Memory B cell (primary cell): Measurements from ENCODE around the gene ZRSR2.
"Not testable (repeated sequence)": the region's sequence is repeated elsewhere in the genome, so short reads cannot be mapped to it uniquely, and the experiment has no call there.

Experiments used
- ATAC-seq: fragments of 150-1000 bp; cut with Tn5 transposase; 2 replicates; pipeline ENCODE4 v1.10.0; 2021; ENCODE audit warnings: low read depth, mild to moderate bottlenecking, moderate library complexity
- DNase-seq, 2 donors: peaks; one replicate each; pipeline ENCODE4 v3.0.0; 2022; ENCODE audit warnings: low spot score in 2 of 2
- H3K27ac Mint-ChIP-seq: one replicate; pipeline ENCODE4 v1.8.0; 2022; ENCODE audit warnings: mild to moderate bottlenecking, moderate library complexity, mixed read lengths
- H3K27me3 Mint-ChIP-seq: one replicate; pipeline ENCODE4 v1.8.0; 2022; ENCODE audit warnings: mixed read lengths
- H3K36me3 Mint-ChIP-seq: one replicate; pipeline ENCODE4 v1.8.0; 2022; ENCODE audit warnings: mild to moderate bottlenecking, mixed read lengths
- H3K4me1 Mint-ChIP-seq: one replicate; pipeline ENCODE4 v1.8.0; 2022; ENCODE audit warnings: mixed read lengths
- H3K4me3 Mint-ChIP-seq: one replicate; pipeline ENCODE4 v1.8.0; 2022; ENCODE audit warnings: mild to moderate bottlenecking, moderate library complexity, mixed read lengths
- H3K9me3 Mint-ChIP-seq: one replicate; pipeline ENCODE4 v1.8.0; 2022; ENCODE audit warnings: mixed read lengths

The ZRSR2 gene

GRCh38 chrX:15816438-15816809, 26.1 kb downstream of the ZRSR2 start:
- DNase-seq, result no peak
- peaks cover 17% of the 10 kb centered on the region for H3K36me3 Mint-ChIP-seq
- no peak for ATAC-seq
- H3K27me3 Mint-ChIP-seq, result no peaks in the 10 kb centered on the region
- no peak overlapping the region for H3K27ac Mint-ChIP-seq
- H3K4me3 Mint-ChIP-seq, result no peak overlapping the region
- H3K4me1 Mint-ChIP-seq, result peaks cover 6% of the 10 kb centered on the region
- H3K9me3 Mint-ChIP-seq, result no peaks in the 10 kb centered on the region

GRCh38 chrX:15816886-15817285, 26.6 kb downstream of the ZRSR2 start:
- Mint-ChIP-seq H3K4me3 (no peak overlapping the region), H3K36me3 (peaks cover 17% of the 10 kb centered on the region), H3K27me3 (no peaks in the 10 kb centered on the region), H3K4me1 (peaks cover 6% of the 10 kb centered on the region), H3K27ac (no peak overlapping the region), H3K9me3 (no peaks in the 10 kb centered on the region)
- DNase-seq, result no peak
- ATAC-seq, result no peak

DNA sequence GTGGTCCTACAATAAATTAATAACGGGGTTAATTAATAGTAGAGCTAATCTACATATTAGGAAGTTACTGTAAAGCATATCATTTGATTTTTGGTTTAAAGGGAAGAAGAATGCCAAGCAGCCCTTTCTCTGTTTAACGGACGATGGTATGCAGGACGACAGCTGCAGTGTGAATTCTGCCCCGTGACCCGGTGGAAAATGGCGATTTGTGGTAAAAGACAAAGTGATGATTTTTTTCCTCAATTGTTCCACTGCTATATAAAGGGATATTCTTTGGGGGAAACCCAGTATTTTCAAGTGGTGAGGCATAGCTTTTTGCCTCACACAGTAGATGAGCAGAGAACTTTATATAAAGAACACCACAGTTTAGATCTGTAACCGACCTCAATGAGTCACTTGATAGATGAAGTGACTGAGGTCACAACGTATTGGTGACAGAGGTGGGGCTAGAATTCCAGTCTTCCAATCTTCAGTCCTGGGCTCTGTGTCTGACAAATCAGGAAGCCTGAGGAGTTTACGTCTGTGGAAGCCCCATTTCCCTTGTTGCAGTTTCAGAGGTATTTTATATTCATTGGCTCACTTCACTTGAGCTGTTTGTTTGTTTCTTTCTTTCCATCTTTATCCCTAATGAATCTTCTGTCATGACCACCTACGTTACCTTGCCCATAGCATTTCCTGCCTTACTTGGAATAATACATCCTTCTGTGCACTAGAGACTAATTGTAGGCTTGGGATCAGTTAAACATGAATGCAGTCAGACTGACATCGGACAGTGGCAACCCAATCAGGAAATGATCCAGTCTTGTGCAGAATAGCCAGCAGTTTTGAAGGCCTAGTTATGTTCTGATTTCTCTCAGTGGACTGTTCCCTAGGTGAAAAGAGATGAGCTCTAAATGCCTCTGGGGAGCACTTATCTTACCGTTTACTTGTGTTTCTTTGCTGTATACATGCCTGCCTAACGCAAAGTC, 30.1 kb downstream of the ZRSR2 start:
- ATAC-seq, result no peak
- no peaks in the 10 kb centered on the region for H3K27me3 Mint-ChIP-seq
- no peak overlapping the region for H3K4me3 Mint-ChIP-seq
- H3K27ac Mint-ChIP-seq, result no peak overlapping the region
- no peak for DNase-seq
- peaks cover 21% of the 10 kb centered on the region for H3K36me3 Mint-ChIP-seq
- peaks cover 6% of the 10 kb centered on the region for H3K4me1 Mint-ChIP-seq
- H3K9me3 Mint-ChIP-seq, result no peaks in the 10 kb centered on the region

- H3K36me3 Mint-ChIP-seq, result peaks cover 17% of the 10 kb centered on the region
Measured at GRCh38 chrX:15822922-15823321, 32.6 kb downstream of the ZRSR2 start.

GRCh38 chrX:15825936-15826335, 35.7 kb downstream of the ZRSR2 start:
- Mint-ChIP-seq H3K9me3 (no peaks in the 10 kb centered on the region), H3K36me3 (peaks cover 9% of the 10 kb centered on the region), H3K27me3 (no peaks in the 10 kb centered on the region), H3K4me3 (no peak overlapping the region), H3K4me1 (peaks cover 2% of the 10 kb centered on the region), H3K27ac (no peak overlapping the region)
- DNase-seq, result no peak
- ATAC-seq, result no peak

More at GRCh38 chrX:15822922-15823321, 32.6 kb downstream of the ZRSR2 start:
- Mint-ChIP-seq H3K9me3 (no peaks in the 10 kb centered on the region), H3K27ac (no peak overlapping the region), H3K27me3 (no peaks in the 10 kb centered on the region), H3K4me1 (no peaks in the 10 kb centered on the region), H3K4me3 (no peak overlapping the region)
- ATAC-seq, result no peak
- DNase-seq, result no peak

DNA sequence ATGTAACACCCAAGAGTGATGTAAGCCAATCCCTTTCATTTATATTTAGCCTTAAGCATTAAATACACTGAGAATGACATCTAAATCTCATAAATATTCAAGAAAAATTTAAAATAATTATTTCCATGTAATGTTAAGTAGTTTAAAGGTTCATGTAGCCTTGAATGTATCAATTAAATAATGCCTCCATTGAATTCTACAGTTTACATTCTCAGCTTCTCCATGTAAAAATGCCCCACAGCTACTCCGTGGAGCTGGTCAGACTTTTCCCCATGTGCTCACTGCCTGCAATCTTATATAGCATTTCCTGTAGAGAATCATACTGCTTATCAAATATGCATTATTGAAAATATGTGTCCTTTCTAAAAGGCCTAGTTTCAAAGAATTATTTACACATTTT, 38.9 kb downstream of the ZRSR2 start:
- Mint-ChIP-seq H3K27me3 (no peaks in the 10 kb centered on the region), H3K27ac (no peak overlapping the region), H3K36me3 (peaks cover 7% of the 10 kb centered on the region), H3K4me1 (peaks cover 5% of the 10 kb centered on the region), H3K4me3 (no peak overlapping the region), H3K9me3 (no peaks in the 10 kb centered on the region)
- ATAC-seq (no peak), DNase-seq (no peak)

DNA sequence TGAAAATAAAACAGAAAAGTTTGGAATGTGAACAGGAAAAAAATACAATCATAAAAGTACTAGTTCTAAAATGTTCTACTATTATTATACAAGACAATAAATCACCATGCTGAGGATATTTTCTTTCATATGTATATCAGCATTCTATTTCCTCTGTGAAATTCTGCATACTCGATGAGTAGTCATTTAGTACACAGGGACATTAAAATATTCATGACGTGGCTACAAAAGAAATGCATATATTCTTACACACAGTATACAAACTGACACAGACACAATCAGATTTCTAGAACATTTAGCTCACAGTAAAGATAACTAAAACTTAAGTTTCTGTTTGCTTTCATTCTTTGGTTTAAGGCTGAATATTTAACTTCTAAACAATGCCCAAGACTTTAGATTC, 41.1 kb downstream of the ZRSR2 start:
- not testable (repeated sequence) for H3K9me3 Mint-ChIP-seq, DNase-seq, H3K27me3 Mint-ChIP-seq, H3K36me3 Mint-ChIP-seq, ATAC-seq, H3K4me1 Mint-ChIP-seq, H3K4me3 Mint-ChIP-seq, H3K27ac Mint-ChIP-seq

DNA sequence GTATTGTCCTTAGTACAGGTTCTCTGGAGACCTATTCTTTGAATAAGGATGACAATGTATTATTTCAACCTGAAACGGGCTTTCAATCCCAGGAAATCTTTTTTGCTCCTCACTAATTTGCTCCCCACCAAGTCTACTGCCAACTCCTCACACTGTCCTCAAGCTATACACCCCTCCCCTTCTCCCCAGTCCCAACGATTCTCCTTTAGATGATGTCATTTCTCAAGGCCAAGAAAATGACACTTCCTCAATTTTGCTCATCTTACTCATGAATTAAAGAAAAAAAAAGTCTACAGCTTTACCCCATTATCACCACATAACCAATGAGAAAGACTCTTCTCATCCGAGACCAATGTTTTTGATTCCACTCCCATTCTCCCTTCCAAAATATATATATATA, 43.8 kb downstream of the ZRSR2 start:
- peak; percentile 43 for ATAC-seq
- H3K27ac Mint-ChIP-seq, result peak overlapping the region; percentile 70
- peaks cover 5% of the 10 kb centered on the region for H3K4me1 Mint-ChIP-seq
- H3K27me3 Mint-ChIP-seq, result no peaks in the 10 kb centered on the region
- no peak overlapping the region for H3K4me3 Mint-ChIP-seq
- no peak for DNase-seq
- peaks cover 7% of the 10 kb centered on the region for H3K36me3 Mint-ChIP-seq
- H3K9me3 Mint-ChIP-seq, result no peaks in the 10 kb centered on the region

GRCh38 chrX:15834827-15835595, 44.7 kb downstream of the ZRSR2 start:
- peaks cover 7% of the 10 kb centered on the region for H3K36me3 Mint-ChIP-seq

DNA sequence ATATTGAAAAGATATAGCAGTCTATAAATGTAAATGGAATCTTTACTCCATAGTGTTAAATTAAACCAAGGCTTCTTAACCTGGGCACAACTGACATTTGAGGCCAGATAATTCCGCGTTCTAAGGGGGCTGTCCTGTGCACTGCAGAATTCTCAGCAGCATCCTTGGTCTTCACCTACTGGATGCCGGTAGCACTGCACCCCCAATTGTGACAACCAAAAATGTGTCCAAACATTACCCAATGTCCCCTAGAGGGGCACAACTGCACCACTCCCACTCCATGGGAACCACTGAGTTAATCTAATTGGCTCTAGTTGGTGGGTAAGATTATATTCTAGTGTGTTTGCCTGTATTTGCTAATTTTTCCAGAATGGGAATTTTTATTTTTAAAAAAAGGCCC, 47.7 kb downstream of the ZRSR2 start:
- no peak overlapping the region for H3K4me3 Mint-ChIP-seq
- DNase-seq, result peak in 1 of 2 donors; percentile 19
- ATAC-seq, result peak; percentile 62
- peaks cover 7% of the 10 kb centered on the region for H3K36me3 Mint-ChIP-seq
- no peaks in the 10 kb centered on the region for H3K27me3 Mint-ChIP-seq
- H3K27ac Mint-ChIP-seq, result no peak overlapping the region
- no peaks in the 10 kb centered on the region for H3K9me3 Mint-ChIP-seq
- peaks cover 3% of the 10 kb centered on the region for H3K4me1 Mint-ChIP-seq

More at GRCh38 chrX:15834827-15835595, 44.7 kb downstream of the ZRSR2 start:
- Mint-ChIP-seq H3K9me3 (no peaks in the 10 kb centered on the region), H3K4me3 (no peak overlapping the region), H3K27me3 (no peaks in the 10 kb centered on the region), H3K27ac (no peak overlapping the region), H3K4me1 (peaks cover 3% of the 10 kb centered on the region)
- ATAC-seq (no peak), DNase-seq (no peak)

GRCh38 chrX:15841853-15842516, 51.7 kb downstream of the ZRSR2 start:
- peaks cover 6% of the 10 kb centered on the region for H3K36me3 Mint-ChIP-seq
- H3K27ac Mint-ChIP-seq, result no peak overlapping the region
- no peaks in the 10 kb centered on the region for H3K27me3 Mint-ChIP-seq
- no peaks in the 10 kb centered on the region for H3K4me1 Mint-ChIP-seq
- DNase-seq (no peak), ATAC-seq (no peak)
- H3K4me3 Mint-ChIP-seq, result no peak overlapping the region
- no peaks in the 10 kb centered on the region for H3K9me3 Mint-ChIP-seq

- Mint-ChIP-seq H3K4me3 (no peak overlapping the region), H3K9me3 (no peaks in the 10 kb centered on the region), H3K27me3 (no peaks in the 10 kb centered on the region), H3K4me1 (no peaks in the 10 kb centered on the region), H3K27ac (no peak overlapping the region), H3K36me3 (peaks cover 8% of the 10 kb centered on the region)
- DNase-seq (no peak), ATAC-seq (no peak)
Measured at GRCh38 chrX:15843960-15844359, 53.7 kb downstream of the ZRSR2 start.

GRCh38 chrX:15848576-15848975, 58.3 kb downstream of the ZRSR2 start:
- peaks cover 10% of the 10 kb centered on the region for H3K4me1 Mint-ChIP-seq
- H3K27me3 Mint-ChIP-seq, result no peaks in the 10 kb centered on the region
- no peak for DNase-seq
- no peaks in the 10 kb centered on the region for H3K9me3 Mint-ChIP-seq
- no peak overlapping the region for H3K27ac Mint-ChIP-seq
- peaks cover 13% of the 10 kb centered on the region for H3K36me3 Mint-ChIP-seq
- ATAC-seq, result no peak
- H3K4me3 Mint-ChIP-seq, result no peak overlapping the region

DNA sequence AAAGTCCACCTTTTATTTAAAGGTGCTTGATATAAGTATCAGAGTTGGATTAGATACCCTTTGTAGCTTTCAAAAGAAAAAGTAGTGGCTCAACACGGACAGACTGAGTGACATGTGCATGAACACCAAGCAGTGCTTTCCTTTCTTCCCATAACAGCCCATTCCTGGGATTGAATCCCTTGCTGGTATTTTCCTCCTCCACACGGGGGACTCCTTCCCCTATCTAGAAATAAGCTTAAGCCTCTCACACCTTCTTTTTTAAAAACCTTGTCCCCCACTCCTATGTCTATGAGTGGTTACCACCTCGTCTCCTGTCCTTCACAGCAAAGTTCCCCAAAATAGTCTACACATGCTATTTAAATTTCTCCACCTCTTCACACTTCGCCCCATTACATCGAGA, 59.3 kb downstream of the ZRSR2 start:
- H3K4me1 Mint-ChIP-seq, result peaks cover 10% of the 10 kb centered on the region
- DNase-seq (no peak), ATAC-seq (no peak)
- no peak overlapping the region for H3K4me3 Mint-ChIP-seq
- H3K27me3 Mint-ChIP-seq, result no peaks in the 10 kb centered on the region
- H3K36me3 Mint-ChIP-seq, result peaks cover 9% of the 10 kb centered on the region
- no peak overlapping the region for H3K27ac Mint-ChIP-seq
- no peaks in the 10 kb centered on the region for H3K9me3 Mint-ChIP-seq
